ENCODE measurements around the gene JCHAIN.

Gene JCHAIN

GRCh38 chr4:70658418-70658817 lies 7.9 kb downstream of the JCHAIN start:
- H3K4me1 ChIP-seq (ENCODE audit: insufficient read depth, low read length, severe bottlenecking), result peaks cover 90% of the 10 kb centered on the region
- H3K27ac ChIP-seq (ENCODE audit: low read depth, low read length, poor library complexity, severe bottlenecking), result peak overlapping the region; percentile 55
- no peaks in the 10 kb centered on the region for H3K9me3 ChIP-seq (ENCODE audit: low read length)
- H3K4me3 ChIP-seq (ENCODE audit: low read depth, low read length, poor library complexity, severe bottlenecking), result peak overlapping the region; percentile 97
- peak overlapping the region; percentile 61 for H3K4me2 ChIP-seq (ENCODE audit: low read length)
- no peaks in the 10 kb centered on the region for H3K9me2 ChIP-seq (ENCODE audit: low read depth, low read length)
- peaks cover 96% of the 10 kb centered on the region for H3K36me3 ChIP-seq (ENCODE audit: insufficient read depth, low read length)
- H2AFZ ChIP-seq (ENCODE audit: low read length), result no peak overlapping the region
- peaks cover 47% of the 10 kb centered on the region for H3F3A ChIP-seq (ENCODE audit: insufficient read depth, low read length)
- peaks cover 60% of the 10 kb centered on the region for H3K79me2 ChIP-seq (ENCODE audit: insufficient read depth, low read length)
- no peaks in the 10 kb centered on the region for H4K20me1 ChIP-seq (ENCODE audit: insufficient read depth, low read length)
- no peak for TF ChIP-seq CTCF (IDR thresholded peaks at IDR 0.05; ENCODE audit: low read length)
- H3K27me3 ChIP-seq (ENCODE audit: insufficient read depth, low read length), result no peaks in the 10 kb centered on the region
- H3K9ac ChIP-seq (ENCODE audit: low read length), result peak overlapping the region; percentile 44

GRCh38 chr4:70657326-70657725 lies 9.0 kb downstream of the JCHAIN start:
- Histone ChIP-seq H2AFZ (ENCODE audit: low read length) (no peak overlapping the region), H3K36me3 (ENCODE audit: insufficient read depth, low read length) (peaks cover 98% of the 10 kb centered on the region), H3K4me1 (ENCODE audit: insufficient read depth, low read length, severe bottlenecking) (peaks cover 93% of the 10 kb centered on the region), H3K9ac (ENCODE audit: low read length) (no peak overlapping the region), H4K20me1 (ENCODE audit: insufficient read depth, low read length) (no peaks in the 10 kb centered on the region), H3F3A (ENCODE audit: insufficient read depth, low read length) (peaks cover 54% of the 10 kb centered on the region), H3K79me2 (ENCODE audit: insufficient read depth, low read length) (peaks cover 49% of the 10 kb centered on the region), H3K27ac (ENCODE audit: low read depth, low read length, poor library complexity, severe bottlenecking) (peak overlapping the region; percentile 55), H3K9me2 (ENCODE audit: low read depth, low read length) (no peaks in the 10 kb centered on the region), H3K4me2 (ENCODE audit: low read length) (peak overlapping the region; percentile 61), H3K9me3 (ENCODE audit: low read length) (no peaks in the 10 kb centered on the region), H3K4me3 (ENCODE audit: low read depth, low read length, poor library complexity, severe bottlenecking) (peak overlapping the region; percentile 97), H3K27me3 (ENCODE audit: insufficient read depth, low read length) (no peaks in the 10 kb centered on the region)
- no peak for TF ChIP-seq CTCF (IDR thresholded peaks at IDR 0.05; ENCODE audit: low read length)
- no peak for TF ChIP-seq EZH2 (IDR thresholded peaks at IDR 0.05; ENCODE audit: borderline replicate concordance, low read length)

- Histone ChIP-seq H4K20me1 (ENCODE audit: insufficient read depth, low read length) (no peaks in the 10 kb centered on the region), H3K4me1 (ENCODE audit: insufficient read depth, low read length, severe bottlenecking) (peaks cover 84% of the 10 kb centered on the region), H2AFZ (ENCODE audit: low read length) (no peak overlapping the region), H3K9me3 (ENCODE audit: low read length) (no peaks in the 10 kb centered on the region), H3K9me2 (ENCODE audit: low read depth, low read length) (no peaks in the 10 kb centered on the region), H3K27me3 (ENCODE audit: insufficient read depth, low read length) (no peaks in the 10 kb centered on the region), H3F3A (ENCODE audit: insufficient read depth, low read length) (peaks cover 57% of the 10 kb centered on the region), H3K27ac (ENCODE audit: low read depth, low read length, poor library complexity, severe bottlenecking) (peak overlapping the region; percentile 70), H3K9ac (ENCODE audit: low read length) (no peak overlapping the region), H3K4me3 (ENCODE audit: low read depth, low read length, poor library complexity, severe bottlenecking) (no peak overlapping the region), H3K36me3 (ENCODE audit: insufficient read depth, low read length) (peaks cover 81% of the 10 kb centered on the region), H3K4me2 (ENCODE audit: low read length) (no peak overlapping the region), H3K79me2 (ENCODE audit: insufficient read depth, low read length) (peaks cover 23% of the 10 kb centered on the region)
- TF ChIP-seq CTCF (IDR thresholded peaks at IDR 0.05; ENCODE audit: low read length) (no peak), EZH2 (IDR thresholded peaks at IDR 0.05; ENCODE audit: borderline replicate concordance, low read length) (no peak)
These were observed 11.7 kb downstream of the JCHAIN start for GRCh38 chr4:70654605-70655011.

All from OCI-LY1 (cell line).